Heart left ventricle (tissue), 16 donors: Measurements from ENCODE around the gene ZNF184. TPM values are rescaled to one million over a fixed set of nuclear protein-coding genes. Genes with fewer than 3 reads are reported as not detected.

Experiments
- ATAC-seq, 4 donors: fragments of 200-7000 bp; cut with Tn5 transposase; one replicate each; pipeline ENCODE4 v1.9.1; 2020 to 2022; ENCODE audit warnings: moderate library complexity in 4 of 4, mild to moderate bottlenecking in 3 of 4, moderate number of reproducible peaks in 1 of 4
- DNase-seq, 5 donors: peaks; one replicate each; pipeline ENCODE4 v3.0.0-alpha.2; 2020
- H3K27ac ChIP-seq, 12 donors: fragments of 200-600 bp; sonication (generic) in 4 of 12; one replicate each; pipeline versions ENCODE4 v1.5.0 to v1.8.0; 2016 to 2022; ENCODE audit warnings: mild to moderate bottlenecking in 2 of 12
- H3K27me3 ChIP-seq, 9 donors: fragments of 200-600 bp; sonication (generic) in 2 of 9; one replicate each; pipeline versions ENCODE4 v1.5.1 to v1.8.0; 2016 to 2022; ENCODE audit warnings: mild to moderate bottlenecking in 3 of 9
- H3K36me3 ChIP-seq, 9 donors: fragments of 200-600 bp; sonication (generic) in 2 of 9; one replicate each; pipeline versions ENCODE4 v1.5.0 to v1.8.0; 2018 to 2022; ENCODE audit warnings: mild to moderate bottlenecking in 2 of 9
- H3K4me1 ChIP-seq, 12 donors: fragments of 200-600 bp; sonication (generic) in 4 of 12; one replicate each; pipeline versions ENCODE4 v1.5.0 to v1.8.0; 2016 to 2022; ENCODE audit warnings: mild to moderate bottlenecking in 3 of 12
- H3K4me3 ChIP-seq, 12 donors: fragments of 200-600 bp; sonication (generic) in 4 of 12; one replicate each; pipeline versions ENCODE4 v1.5.0 to v1.8.0; 2017 to 2022; ENCODE audit warnings: mild to moderate bottlenecking in 9 of 12, moderate library complexity in 4 of 12
- H3K9me3 ChIP-seq, 12 donors: fragments of 200-600 bp; sonication (generic) in 4 of 12; one replicate each; pipeline versions ENCODE4 v1.5.0 to v1.8.0; 2016 to 2022; ENCODE audit warnings: mild to moderate bottlenecking in 1 of 12
- POLR2A ChIP-seq, 2 donors: fragments of 450-650 bp; IDR thresholded peaks; one replicate each; pipeline ENCODE4 v1.6.1; 2017; ENCODE audit warnings: antibody characterized with exemption in 2 of 2, mild to moderate bottlenecking in 2 of 2, moderate library complexity in 2 of 2
- whole genome bisulfite sequencing, 4 donors: extraction: QIAGEN DNeasy Blood & Tissue Kit in 2 of 4; methylation state at CpG; one replicate each; pipeline versions ENCODE4 v1.1.5 to v1.1.7; 2013 to 2018; 5-methylcytosine and 5-hydroxymethylcytosine counted together
- intact Hi-C, 10 donors: fragments of 100-400 bp; cut with DNase I; formaldehyde crosslinking; loops; one replicate each; pipeline versions ENCODE4 v1.11.1 to v1.14.2; 2022
- polyA plus RNA-seq, 2 donors: library from polyadenylated mRNA; stranded (reverse); fragments of 200-250 nt; gene quantifications; one replicate each; pipeline ENCODE4 v1.2.3, GENCODE V29; 2013
- total RNA-seq, 9 donors: library from RNA; depleted of rRNA in 2 of 9; stranded (reverse); fragments of >200 nt in 2 of 9; fragmentation: NEBNext Ultra II Directional in 3 of 9; extraction: Animal tissue kit (Norgen Biotek cat#: 25700) in 3 of 9; gene quantifications; one replicate each; pipeline versions ENCODE4 v1.1.0 to v1.2.4, GENCODE V29; 2016 to 2023
- TF ChIP-seq, protein P1 (sequence below), 12 donors: fragments of 200-600 bp; sonication (generic) in 4 of 12; IDR thresholded peaks; one replicate each; pipeline versions ENCODE4 v1.5.0 to v1.8.0; 2018 to 2022; ENCODE audit warnings: antibody characterized with exemption in 12 of 12, mild to moderate bottlenecking in 5 of 12
- donor health status: ischemic (EF 13 %, LVEDD 7.1; RV severe dilation, severe dysfunction).
- donor health status: healthy with polysubstance abuse.
- donor health status: DM: no; HTN: yes; CAD: no.
- donor health status: DM: no; HTN: no; CAD: no.
- donor health status: ischemic (EF 25% LVEDD 6.9; RV normal size, moderate dysfunction).
- donor health status: ischemic (EF 25% LVEDD 5.7; RV mildly dilated, moderate dysfunction).
- donor health status: healthy.
- donor health status: DM: yes; HTN: yes; CAD: no.
- donor health status: ischemic (EF 35%, LVEDD 5.7; RV mildly dilated, moderate dysfunction).
- donor health status: nonischemic (EF 11% LVEDD 7.7; RV severe dilation, severe dysfunction).
- donor health status: DM: yes; HTN: yes; CAD: no.
- donor health status: PGD.
- donor health status: ischemic (EF 29% LVEDD 5.4; RV normal size, mild dysfunction).
- donor health status: nonischemic (EF 23%, LVEDD 6.1; RV moderate dilation, normal function).

ZNF184 gene
- total and polyA plus RNA-seq, 11 donors, result 0.99 to 6.5 (median 3.7) TPM

DNA sequence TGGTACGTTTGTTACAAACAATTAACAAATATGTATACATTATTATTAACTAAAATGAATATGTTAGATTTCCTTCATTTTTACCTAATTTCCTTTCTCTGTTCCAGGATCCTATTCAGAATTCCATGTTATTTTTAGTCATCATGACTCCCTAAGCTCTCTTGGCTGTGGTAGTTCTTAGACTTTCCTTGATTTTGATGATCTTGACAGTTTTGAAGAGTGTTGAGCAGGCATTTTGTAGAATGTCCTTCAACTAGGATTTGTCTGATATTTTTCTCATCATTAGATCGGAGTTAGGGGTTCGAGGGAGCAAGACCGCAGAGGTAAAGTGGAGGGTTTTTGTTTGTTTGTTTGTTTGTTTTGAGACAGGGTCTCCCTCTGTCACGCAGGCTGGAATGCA lies 44.3 kb upstream of the ZNF184 start:
- ATAC-seq (no peak), DNase-seq (no peak)
- Histone ChIP-seq H3K27me3 (peaks cover 7 to 42% (median 20%) of the 10 kb centered on the region in 9 donors), H3K4me3 (no peak overlapping the region), H3K27ac (no peak overlapping the region), H3K36me3 (no peaks in the 10 kb centered on the region), H3K4me1 (peaks cover 0 to 13% (median 7%) of the 10 kb centered on the region in 12 donors), H3K9me3 (no peaks in the 10 kb centered on the region)
- intact Hi-C loops, result loop anchor here in 8 of 10 donors (5.0 to 10.0 kb wide), 6 partner anchors 235 to 385 kb away; a partner anchor contains a TSS
- TF ChIP-seq POLR2A (IDR thresholded peaks at IDR 0.05), result no peak
- TF ChIP-seq, protein P1, sequence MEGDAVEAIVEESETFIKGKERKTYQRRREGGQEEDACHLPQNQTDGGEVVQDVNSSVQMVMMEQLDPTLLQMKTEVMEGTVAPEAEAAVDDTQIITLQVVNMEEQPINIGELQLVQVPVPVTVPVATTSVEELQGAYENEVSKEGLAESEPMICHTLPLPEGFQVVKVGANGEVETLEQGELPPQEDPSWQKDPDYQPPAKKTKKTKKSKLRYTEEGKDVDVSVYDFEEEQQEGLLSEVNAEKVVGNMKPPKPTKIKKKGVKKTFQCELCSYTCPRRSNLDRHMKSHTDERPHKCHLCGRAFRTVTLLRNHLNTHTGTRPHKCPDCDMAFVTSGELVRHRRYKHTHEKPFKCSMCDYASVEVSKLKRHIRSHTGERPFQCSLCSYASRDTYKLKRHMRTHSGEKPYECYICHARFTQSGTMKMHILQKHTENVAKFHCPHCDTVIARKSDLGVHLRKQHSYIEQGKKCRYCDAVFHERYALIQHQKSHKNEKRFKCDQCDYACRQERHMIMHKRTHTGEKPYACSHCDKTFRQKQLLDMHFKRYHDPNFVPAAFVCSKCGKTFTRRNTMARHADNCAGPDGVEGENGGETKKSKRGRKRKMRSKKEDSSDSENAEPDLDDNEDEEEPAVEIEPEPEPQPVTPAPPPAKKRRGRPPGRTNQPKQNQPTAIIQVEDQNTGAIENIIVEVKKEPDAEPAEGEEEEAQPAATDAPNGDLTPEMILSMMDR (IDR thresholded peaks at IDR 0.05), result no peak
- 84 to 89% (median 86%) methylated on average over 5 of the region's 5 CpGs for WGBS, 4 donors

DNA sequence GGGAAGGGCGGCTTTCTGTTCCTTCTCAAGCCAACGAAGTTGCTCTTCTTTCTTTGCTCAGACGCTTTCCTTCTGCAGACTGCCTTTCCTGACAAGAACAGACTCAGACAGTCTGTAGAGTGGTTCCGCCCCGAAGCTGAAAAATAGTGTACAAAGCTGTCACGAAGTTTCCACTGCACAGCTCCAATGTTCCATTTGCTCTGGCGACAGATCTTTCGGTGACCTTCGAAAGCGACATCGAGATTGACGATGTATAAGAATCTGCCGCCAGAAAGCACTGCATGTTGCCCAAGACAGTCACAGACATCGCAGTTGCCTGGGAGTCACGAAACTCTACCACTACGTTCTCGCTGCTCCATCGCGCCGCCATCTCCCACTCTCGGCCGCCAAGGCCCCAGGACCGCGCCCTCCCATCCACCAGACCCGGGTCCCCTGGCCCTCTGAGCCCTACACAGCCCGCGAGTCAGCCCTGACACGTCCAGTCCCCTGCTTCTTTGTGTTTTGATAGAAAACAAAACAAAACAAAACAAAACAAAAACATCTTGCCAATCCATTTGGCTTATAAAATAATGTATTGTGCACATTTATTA lies 42.1 kb upstream of the ZNF184 start:
- no peak for DNase-seq
- H3K4me1 ChIP-seq, result peaks cover 0 to 13% (median 7%) of the 10 kb centered on the region in 12 donors
- intact Hi-C loops, result loop anchor here in 8 of 10 donors (5.0 to 10.0 kb wide), 6 partner anchors 237 to 387 kb away; a partner anchor contains a TSS
- 27 to 36% (median 32%) methylated on average over 28 of the region's 28 CpGs for WGBS, 4 donors
- no peak overlapping the region for H3K27ac ChIP-seq
- no peaks in the 10 kb centered on the region for H3K36me3 ChIP-seq
- H3K9me3 ChIP-seq, result no peaks in the 10 kb centered on the region
- peaks cover 7 to 64% (median 31%) of the 10 kb centered on the region in 9 donors for H3K27me3 ChIP-seq
- TF ChIP-seq, protein P1 (IDR thresholded peaks at IDR 0.05), result no peak
- no peak for TF ChIP-seq POLR2A (IDR thresholded peaks at IDR 0.05)
- peak overlapping the region in 2 of 12 donors; percentile 4 to 36 for H3K4me3 ChIP-seq
- no peak for ATAC-seq

DNA sequence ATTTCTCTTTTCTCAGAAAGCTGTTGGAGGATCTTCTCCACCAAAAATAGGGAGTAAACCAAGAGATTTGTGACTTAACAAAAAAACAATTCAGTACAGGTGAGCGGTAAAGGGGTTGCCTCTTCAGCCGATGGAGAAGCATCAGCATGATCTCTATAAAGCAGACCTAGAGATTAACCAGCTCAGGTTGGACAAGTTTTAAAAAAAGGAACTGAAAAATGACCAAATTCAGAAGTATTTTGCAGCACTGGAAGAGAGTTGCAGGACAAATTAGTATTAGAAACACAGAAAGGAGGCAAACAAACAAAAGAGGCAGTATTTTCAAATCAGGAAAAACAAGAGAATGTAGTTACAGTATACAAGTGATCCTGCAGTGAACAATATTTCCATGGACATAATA lies 39.6 kb upstream of the ZNF184 start:
- DNase-seq (no peak), ATAC-seq (no peak)
- Histone ChIP-seq H3K9me3 (no peaks in the 10 kb centered on the region), H3K4me1 (no peaks in the 10 kb centered on the region), H3K4me3 (no peak overlapping the region), H3K27me3 (peaks cover 7 to 83% (median 38%) of the 10 kb centered on the region in 9 donors), H3K27ac (no peak overlapping the region), H3K36me3 (no peaks in the 10 kb centered on the region)
- intact Hi-C loops, result loop anchor here in 5 of 10 donors (10.0 kb wide), 3 partner anchors 242 to 382 kb away; a partner anchor contains a TSS
- TF ChIP-seq, protein P1 (IDR thresholded peaks at IDR 0.05), result no peak
- no peak for TF ChIP-seq POLR2A (IDR thresholded peaks at IDR 0.05)
- 88 to 92% (median 91%) methylated on average over 2 of the region's 2 CpGs for WGBS, 4 donors

DNA sequence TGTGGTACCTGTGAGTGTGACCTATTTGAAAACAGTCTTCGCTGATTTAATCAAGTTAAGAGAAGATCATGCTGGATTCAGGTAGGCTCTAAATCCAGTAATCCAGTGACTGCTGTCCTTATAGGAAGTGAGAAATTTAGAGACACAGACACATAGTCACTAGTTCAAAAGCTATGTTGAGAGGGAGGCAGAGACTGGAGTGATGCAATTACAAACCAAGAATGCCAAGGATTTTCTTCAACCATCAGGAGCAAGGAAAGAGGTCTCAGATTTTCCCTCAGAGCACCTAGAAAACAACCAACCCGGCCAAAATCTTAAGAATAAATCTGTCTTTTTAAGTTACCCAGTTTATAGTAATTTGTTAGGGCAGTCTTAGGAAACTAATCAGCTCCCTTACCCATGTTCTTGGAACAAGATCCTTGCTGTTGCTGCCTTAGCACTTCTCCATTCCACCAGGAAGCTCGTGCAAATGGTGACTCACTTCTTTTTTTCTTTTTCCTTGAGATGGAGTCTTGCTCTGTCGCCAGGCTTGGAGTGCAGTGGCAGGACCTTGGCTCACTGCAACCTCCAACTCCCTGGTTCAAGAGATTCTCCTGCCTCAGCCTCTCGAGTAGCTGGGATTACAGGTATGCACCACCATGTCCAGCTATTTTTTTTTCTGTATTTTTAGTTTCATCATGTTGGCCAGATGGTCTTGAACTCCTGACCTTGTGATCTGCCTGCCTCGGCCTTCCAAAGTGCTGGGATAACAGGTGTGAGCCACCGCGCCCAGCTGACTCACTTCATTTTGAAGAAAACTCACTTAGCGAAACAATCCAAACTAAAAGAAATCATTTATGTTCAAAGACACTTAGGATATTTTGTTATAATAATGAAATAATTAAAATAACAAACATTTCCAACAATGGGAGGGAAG lies 34.4 kb upstream of the ZNF184 start:
- Histone ChIP-seq H3K9me3 (no peaks in the 10 kb centered on the region), H3K27ac (no peak overlapping the region), H3K4me3 (no peak overlapping the region), H3K36me3 (no peaks in the 10 kb centered on the region), H3K4me1 (peaks cover 0 to 11% (median 2%) of the 10 kb centered on the region in 12 donors), H3K27me3 (peaks cover 0 to 44% (median 22%) of the 10 kb centered on the region in 9 donors)
- intact Hi-C loops, result loop anchor here in 2 of 10 donors (10.0 kb wide), 2 partner anchors 58 to 322 kb away; no protein-coding TSS in a partner anchor
- 81 to 88% (median 83%) methylated on average over 9 of the region's 9 CpGs for WGBS, 4 donors
- no peak for DNase-seq
- TF ChIP-seq, protein P1 (IDR thresholded peaks at IDR 0.05), result no peak
- TF ChIP-seq POLR2A (IDR thresholded peaks at IDR 0.05), result no peak
- ATAC-seq, result no peak
